HG02885 (cell line): ENCODE results near the gene MDH1.

Source experiments
- ATAC-seq: cut with Tn5 transposase; IDR thresholded peaks from one replicate; pipeline ENCODE4 v1.9.1; 2021; ENCODE audit warnings: mild to moderate bottlenecking; ENCODE audit not compliant: unreplicated experiment, poor library complexity

Gene MDH1

GRCh38 chr2:63628403-63628942 lies 39.7 kb downstream of the MDH1 start:
- peak; percentile 47 for ATAC-seq

GRCh38 chr2:63631501-63631900 lies 42.7 kb downstream of the MDH1 start:
- ATAC-seq = no peak

- ATAC-seq = no peak
Measured at GRCh38 chr2:63632382-63632781, 43.6 kb downstream of the MDH1 start.

GRCh38 chr2:63639344-63639743 lies 50.6 kb downstream of the MDH1 start:
- ATAC-seq = no peak

GRCh38 chr2:63642946-63643345 lies 54.2 kb downstream of the MDH1 start:
- ATAC-seq = no peak

- ATAC-seq = no peak
Measured at GRCh38 chr2:63643486-63643885, 54.7 kb downstream of the MDH1 start.

GRCh38 chr2:63648632-63649031 lies 59.9 kb downstream of the MDH1 start:
- no peak for ATAC-seq

GRCh38 chr2:63649829-63650228 lies 61.1 kb downstream of the MDH1 start:
- no peak for ATAC-seq

GRCh38 chr2:63650756-63651155 lies 62.0 kb downstream of the MDH1 start:
- ATAC-seq = no peak

- ATAC-seq = no peak
Measured at GRCh38 chr2:63651356-63651755, 62.6 kb downstream of the MDH1 start.

- no peak for ATAC-seq
Measured at GRCh38 chr2:63651861-63652651, 63.3 kb downstream of the MDH1 start.

GRCh38 chr2:63652652-63652985 lies 63.9 kb downstream of the MDH1 start:
- ATAC-seq = no peak

GRCh38 chr2:63654959-63655358 lies 66.2 kb downstream of the MDH1 start:
- peak; percentile 86 for ATAC-seq
